ENCODE results near the gene LRCH4. TPM values are rescaled to one million over a fixed set of nuclear protein-coding genes. Genes with fewer than 3 reads are reported as not detected.

Gene LRCH4
- total and polyA plus RNA-seq, 9 of the 15 experiments (the other 6 are each of a cell fraction or from before 2014, with no cell fraction given), result 0.06 to 63.3 (median 15.0) TPM

DNA sequence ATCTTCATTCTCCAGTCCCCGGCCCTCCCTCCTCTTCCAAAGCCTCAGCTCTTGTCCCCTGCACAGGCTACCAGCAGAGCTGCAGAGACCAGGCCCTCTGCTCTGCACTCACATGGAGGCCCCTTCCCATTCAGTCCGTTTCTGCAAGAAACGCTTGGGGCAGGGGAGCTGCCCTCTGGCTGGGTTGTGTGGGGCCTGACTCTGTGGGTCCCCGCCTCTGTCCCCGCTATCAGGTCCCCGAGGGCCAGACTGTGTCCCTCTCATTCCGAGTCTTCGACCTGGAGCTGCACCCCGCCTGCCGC lies 17.7 kb upstream of the LRCH4 start (continued):
- TF ChIP-seq, protein P1, sequence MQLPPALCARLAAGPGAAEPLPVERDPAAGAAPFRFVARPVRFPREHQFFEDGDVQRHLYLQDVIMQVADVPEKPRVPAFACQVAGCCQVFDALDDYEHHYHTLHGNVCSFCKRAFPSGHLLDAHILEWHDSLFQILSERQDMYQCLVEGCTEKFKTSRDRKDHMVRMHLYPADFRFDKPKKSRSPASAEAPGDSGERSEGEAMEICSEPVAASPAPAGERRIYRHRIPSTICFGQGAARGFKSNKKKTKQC (CRISPR knock-in tag; IDR thresholded peaks at IDR 0.05), result 0 out of 2 replicates have a peak, but pooled peaks have one; percentile 38
- TF ChIP-seq, protein P2, sequence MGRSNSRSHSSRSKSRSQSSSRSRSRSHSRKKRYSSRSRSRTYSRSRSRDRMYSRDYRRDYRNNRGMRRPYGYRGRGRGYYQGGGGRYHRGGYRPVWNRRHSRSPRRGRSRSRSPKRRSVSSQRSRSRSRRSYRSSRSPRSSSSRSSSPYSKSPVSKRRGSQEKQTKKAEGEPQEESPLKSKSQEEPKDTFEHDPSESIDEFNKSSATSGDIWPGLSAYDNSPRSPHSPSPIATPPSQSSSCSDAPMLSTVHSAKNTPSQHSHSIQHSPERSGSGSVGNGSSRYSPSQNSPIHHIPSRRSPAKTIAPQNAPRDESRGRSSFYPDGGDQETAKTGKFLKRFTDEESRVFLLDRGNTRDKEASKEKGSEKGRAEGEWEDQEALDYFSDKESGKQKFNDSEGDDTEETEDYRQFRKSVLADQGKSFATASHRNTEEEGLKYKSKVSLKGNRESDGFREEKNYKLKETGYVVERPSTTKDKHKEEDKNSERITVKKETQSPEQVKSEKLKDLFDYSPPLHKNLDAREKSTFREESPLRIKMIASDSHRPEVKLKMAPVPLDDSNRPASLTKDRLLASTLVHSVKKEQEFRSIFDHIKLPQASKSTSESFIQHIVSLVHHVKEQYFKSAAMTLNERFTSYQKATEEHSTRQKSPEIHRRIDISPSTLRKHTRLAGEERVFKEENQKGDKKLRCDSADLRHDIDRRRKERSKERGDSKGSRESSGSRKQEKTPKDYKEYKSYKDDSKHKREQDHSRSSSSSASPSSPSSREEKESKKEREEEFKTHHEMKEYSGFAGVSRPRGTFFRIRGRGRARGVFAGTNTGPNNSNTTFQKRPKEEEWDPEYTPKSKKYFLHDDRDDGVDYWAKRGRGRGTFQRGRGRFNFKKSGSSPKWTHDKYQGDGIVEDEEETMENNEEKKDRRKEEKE (IDR thresholded peaks at IDR 0.05; ENCODE audit: borderline replicate concordance in 1 of 2, control insufficient read depth in 1 of 2, low read depth in 2 of 2, low read length in 1 of 2), result no peak
- TF ChIP-seq NR4A1 (CRISPR knock-in tag; IDR thresholded peaks at IDR 0.05) (no peak), NR4A1 (tag; IDR thresholded peaks at IDR 0.05) (no peak), ZBTB7A (IDR thresholded peaks at IDR 0.05; ENCODE audit: borderline replicate concordance, control insufficient read depth, low read depth, low read length) (no peak), MTA3 (IDR thresholded peaks at IDR 0.05; ENCODE audit: borderline replicate concordance) (no peak), XRCC4 (IDR thresholded peaks at IDR 0.05; ENCODE audit: extremely low read depth, insufficient read depth, insufficient read length) (no peak), ZFP1 (CRISPR knock-in tag; IDR thresholded peaks at IDR 0.05) (no peak), PTBP1 (IDR thresholded peaks at IDR 0.05; ENCODE audit: low read depth, low read length) (no peak), ZNF695 (CRISPR knock-in tag; IDR thresholded peaks at IDR 0.05) (no peak), ZNF764 (CRISPR knock-in tag; IDR thresholded peaks at IDR 0.05; ENCODE audit: low read depth) (no peak), HNRNPH1 (optimal IDR thresholded peaks at IDR 0.05; ENCODE audit: low read depth, low read length) (no peak), ZFX (CRISPR knock-in tag; IDR thresholded peaks at IDR 0.05) (0 out of 2 replicates have a peak, but pooled peaks have one; percentile 45)
- TF ChIP-seq, protein P3, sequence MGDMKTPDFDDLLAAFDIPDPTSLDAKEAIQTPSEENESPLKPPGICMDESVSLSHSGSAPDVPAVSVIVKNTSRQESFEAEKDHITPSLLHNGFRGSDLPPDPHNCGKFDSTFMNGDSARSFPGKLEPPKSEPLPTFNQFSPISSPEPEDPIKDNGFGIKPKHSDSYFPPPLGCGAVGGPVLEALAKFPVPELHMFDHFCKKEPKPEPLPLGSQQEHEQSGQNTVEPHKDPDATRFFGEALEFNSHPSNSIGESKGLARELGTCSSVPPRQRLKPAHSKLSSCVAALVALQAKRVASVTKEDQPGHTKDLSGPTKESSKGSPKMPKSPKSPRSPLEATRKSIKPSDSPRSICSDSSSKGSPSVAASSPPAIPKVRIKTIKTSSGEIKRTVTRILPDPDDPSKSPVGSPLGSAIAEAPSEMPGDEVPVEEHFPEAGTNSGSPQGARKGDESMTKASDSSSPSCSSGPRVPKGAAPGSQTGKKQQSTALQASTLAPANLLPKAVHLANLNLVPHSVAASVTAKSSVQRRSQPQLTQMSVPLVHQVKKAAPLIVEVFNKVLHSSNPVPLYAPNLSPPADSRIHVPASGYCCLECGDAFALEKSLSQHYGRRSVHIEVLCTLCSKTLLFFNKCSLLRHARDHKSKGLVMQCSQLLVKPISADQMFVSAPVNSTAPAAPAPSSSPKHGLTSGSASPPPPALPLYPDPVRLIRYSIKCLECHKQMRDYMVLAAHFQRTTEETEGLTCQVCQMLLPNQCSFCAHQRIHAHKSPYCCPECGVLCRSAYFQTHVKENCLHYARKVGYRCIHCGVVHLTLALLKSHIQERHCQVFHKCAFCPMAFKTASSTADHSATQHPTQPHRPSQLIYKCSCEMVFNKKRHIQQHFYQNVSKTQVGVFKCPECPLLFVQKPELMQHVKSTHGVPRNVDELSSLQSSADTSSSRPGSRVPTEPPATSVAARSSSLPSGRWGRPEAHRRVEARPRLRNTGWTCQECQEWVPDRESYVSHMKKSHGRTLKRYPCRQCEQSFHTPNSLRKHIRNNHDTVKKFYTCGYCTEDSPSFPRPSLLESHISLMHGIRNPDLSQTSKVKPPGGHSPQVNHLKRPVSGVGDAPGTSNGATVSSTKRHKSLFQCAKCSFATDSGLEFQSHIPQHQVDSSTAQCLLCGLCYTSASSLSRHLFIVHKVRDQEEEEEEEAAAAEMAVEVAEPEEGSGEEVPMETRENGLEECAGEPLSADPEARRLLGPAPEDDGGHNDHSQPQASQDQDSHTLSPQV (IDR thresholded peaks at IDR 0.05), result no peak
- TF ChIP-seq, protein P4, sequence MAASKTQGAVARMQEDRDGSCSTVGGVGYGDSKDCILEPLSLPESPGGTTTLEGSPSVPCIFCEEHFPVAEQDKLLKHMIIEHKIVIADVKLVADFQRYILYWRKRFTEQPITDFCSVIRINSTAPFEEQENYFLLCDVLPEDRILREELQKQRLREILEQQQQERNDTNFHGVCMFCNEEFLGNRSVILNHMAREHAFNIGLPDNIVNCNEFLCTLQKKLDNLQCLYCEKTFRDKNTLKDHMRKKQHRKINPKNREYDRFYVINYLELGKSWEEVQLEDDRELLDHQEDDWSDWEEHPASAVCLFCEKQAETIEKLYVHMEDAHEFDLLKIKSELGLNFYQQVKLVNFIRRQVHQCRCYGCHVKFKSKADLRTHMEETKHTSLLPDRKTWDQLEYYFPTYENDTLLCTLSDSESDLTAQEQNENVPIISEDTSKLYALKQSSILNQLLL (CRISPR knock-in tag; IDR thresholded peaks at IDR 0.05; ENCODE audit: borderline replicate concordance), result no peak
- TF ChIP-seq, protein P5, sequence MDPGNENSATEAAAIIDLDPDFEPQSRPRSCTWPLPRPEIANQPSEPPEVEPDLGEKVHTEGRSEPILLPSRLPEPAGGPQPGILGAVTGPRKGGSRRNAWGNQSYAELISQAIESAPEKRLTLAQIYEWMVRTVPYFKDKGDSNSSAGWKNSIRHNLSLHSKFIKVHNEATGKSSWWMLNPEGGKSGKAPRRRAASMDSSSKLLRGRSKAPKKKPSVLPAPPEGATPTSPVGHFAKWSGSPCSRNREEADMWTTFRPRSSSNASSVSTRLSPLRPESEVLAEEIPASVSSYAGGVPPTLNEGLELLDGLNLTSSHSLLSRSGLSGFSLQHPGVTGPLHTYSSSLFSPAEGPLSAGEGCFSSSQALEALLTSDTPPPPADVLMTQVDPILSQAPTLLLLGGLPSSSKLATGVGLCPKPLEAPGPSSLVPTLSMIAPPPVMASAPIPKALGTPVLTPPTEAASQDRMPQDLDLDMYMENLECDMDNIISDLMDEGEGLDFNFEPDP (CRISPR knock-in tag; IDR thresholded peaks at IDR 0.05), result no peak

Data from K562 (cell line).